ENCODE measurements around the gene SSBP2. TPM values are rescaled to one million over a fixed set of nuclear protein-coding genes. Genes with fewer than 3 reads are reported as not detected.

SSBP2 gene
- total and polyA plus RNA-seq, 2 donors (not counting 1 experiment from before 2014, with no cell fraction given), result 44.4 to 63.1 TPM

DNA sequence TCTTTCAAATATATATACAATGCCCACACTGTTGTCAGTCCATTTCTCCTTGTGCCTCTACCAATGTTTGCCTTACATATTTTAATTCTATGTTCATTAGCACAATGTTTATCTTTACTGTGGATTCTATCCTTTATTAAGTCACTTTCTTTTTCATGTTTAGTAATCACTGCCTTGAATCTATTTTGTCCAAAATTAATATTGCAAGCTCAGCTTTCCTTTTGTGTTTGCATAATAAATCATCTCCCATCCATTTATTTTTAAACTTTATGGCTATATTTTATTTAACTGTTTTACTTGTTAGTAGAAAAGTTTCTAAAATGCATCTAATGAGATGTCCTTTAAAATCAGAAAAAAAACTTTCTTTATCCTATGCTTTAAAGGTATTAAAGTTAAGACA is 230.1 kb downstream of the SSBP2 start:
- no peak overlapping the region for H2AFZ ChIP-seq (ENCODE audit: low read length)
- no peaks in the 10 kb centered on the region for H3K9me3 ChIP-seq (ENCODE audit: control insufficient read depth, insufficient read depth, low read depth, low read length)
- no peaks in the 10 kb centered on the region for H3K36me3 ChIP-seq (ENCODE audit: control insufficient read depth, insufficient read depth, low read length)
- H3K4me3 ChIP-seq (replicated peaks in 1 of 4; ENCODE audit: control extremely low read depth in 1 of 4, insufficient read depth in 1 of 4, low read depth in 3 of 4, low read length in 4 of 4), result no peak overlapping the region
- H3K27me3 ChIP-seq (ENCODE audit: control insufficient read depth, insufficient read depth, low read length), result no peaks in the 10 kb centered on the region
- no peak overlapping the region for H3K9ac ChIP-seq (ENCODE audit: insufficient read depth, low read length)
- H3K27ac ChIP-seq (ENCODE audit: insufficient read depth, low read length), result no peak overlapping the region
- TF ChIP-seq, protein P1, sequence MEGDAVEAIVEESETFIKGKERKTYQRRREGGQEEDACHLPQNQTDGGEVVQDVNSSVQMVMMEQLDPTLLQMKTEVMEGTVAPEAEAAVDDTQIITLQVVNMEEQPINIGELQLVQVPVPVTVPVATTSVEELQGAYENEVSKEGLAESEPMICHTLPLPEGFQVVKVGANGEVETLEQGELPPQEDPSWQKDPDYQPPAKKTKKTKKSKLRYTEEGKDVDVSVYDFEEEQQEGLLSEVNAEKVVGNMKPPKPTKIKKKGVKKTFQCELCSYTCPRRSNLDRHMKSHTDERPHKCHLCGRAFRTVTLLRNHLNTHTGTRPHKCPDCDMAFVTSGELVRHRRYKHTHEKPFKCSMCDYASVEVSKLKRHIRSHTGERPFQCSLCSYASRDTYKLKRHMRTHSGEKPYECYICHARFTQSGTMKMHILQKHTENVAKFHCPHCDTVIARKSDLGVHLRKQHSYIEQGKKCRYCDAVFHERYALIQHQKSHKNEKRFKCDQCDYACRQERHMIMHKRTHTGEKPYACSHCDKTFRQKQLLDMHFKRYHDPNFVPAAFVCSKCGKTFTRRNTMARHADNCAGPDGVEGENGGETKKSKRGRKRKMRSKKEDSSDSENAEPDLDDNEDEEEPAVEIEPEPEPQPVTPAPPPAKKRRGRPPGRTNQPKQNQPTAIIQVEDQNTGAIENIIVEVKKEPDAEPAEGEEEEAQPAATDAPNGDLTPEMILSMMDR (conservative IDR thresholded peaks at IDR 0.05 in 1 of 2, IDR thresholded peaks at IDR 0.05 in 1 of 2; ENCODE audit: low read depth in 1 of 2, low read length in 2 of 2), result no peak
- no peak for TF ChIP-seq EZH2 (IDR thresholded peaks at IDR 0.05; ENCODE audit: low read length, missing control alignments)
- no peak for DNase-seq (ENCODE audit: low read depth in 2 of 2)
- no peak overlapping the region for H3K4me2 ChIP-seq (ENCODE audit: extremely low read depth, insufficient read depth, low read length)
- no peaks in the 10 kb centered on the region for H4K20me1 ChIP-seq (ENCODE audit: control insufficient read depth, extremely low read depth, insufficient read depth, low read length)
- H3K79me2 ChIP-seq (ENCODE audit: control insufficient read depth, insufficient read depth, low read length), result no peaks in the 10 kb centered on the region
- H3K4me1 ChIP-seq (ENCODE audit: control insufficient read depth, extremely low read depth, insufficient read depth, low read length), result peaks cover 3% of the 10 kb centered on the region

DNA sequence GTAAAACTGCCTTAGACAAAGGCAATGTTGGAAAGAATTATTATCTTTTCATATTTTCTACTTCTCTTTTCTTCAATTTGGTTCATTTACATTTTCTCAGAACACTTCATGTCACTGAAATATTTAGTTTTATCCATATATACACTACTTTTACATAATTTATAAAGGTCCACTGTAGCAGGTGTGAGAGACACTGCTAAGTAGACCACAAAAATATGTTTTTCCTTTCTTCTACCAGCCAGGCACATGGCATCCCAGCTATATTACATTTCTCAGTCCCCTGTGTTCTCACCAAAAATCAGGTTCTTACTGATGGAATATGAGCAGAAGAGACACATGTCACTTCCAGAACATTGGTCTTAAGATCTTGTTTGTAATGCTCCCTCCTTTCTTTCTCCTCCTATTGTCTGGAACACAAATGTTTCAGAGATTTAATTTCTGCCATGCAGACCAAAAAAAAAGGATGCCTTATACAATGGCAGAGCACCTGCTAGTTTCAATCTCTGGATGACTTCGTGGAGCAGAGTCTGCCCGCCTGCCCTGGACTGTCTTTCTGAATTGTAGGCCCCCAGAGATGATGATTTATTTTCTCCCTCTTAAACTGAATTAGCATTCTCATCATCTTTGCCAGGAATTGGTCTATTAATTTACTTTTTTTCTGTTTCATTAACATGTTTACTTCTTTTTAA is 231.5 kb downstream of the SSBP2 start:
- no peak overlapping the region for H2AFZ ChIP-seq (ENCODE audit: low read length)
- H3K9me3 ChIP-seq (ENCODE audit: control insufficient read depth, insufficient read depth, low read depth, low read length), result no peaks in the 10 kb centered on the region
- H3K9ac ChIP-seq (ENCODE audit: insufficient read depth, low read length), result no peak overlapping the region
- no peak overlapping the region for H3K4me2 ChIP-seq (ENCODE audit: extremely low read depth, insufficient read depth, low read length)
- no peaks in the 10 kb centered on the region for H4K20me1 ChIP-seq (ENCODE audit: control insufficient read depth, extremely low read depth, insufficient read depth, low read length)
- no peaks in the 10 kb centered on the region for H3K27me3 ChIP-seq (ENCODE audit: control insufficient read depth, insufficient read depth, low read length)
- no peaks in the 10 kb centered on the region for H3K36me3 ChIP-seq (ENCODE audit: control insufficient read depth, insufficient read depth, low read length)
- H3K27ac ChIP-seq (ENCODE audit: insufficient read depth, low read length), result no peak overlapping the region
- TF ChIP-seq, protein P1 (conservative IDR thresholded peaks at IDR 0.05 in 1 of 2, IDR thresholded peaks at IDR 0.05 in 1 of 2; ENCODE audit: low read depth in 1 of 2, low read length in 2 of 2), result no peak
- TF ChIP-seq EZH2 (IDR thresholded peaks at IDR 0.05; ENCODE audit: low read length, missing control alignments), result no peak
- no peaks in the 10 kb centered on the region for H3K79me2 ChIP-seq (ENCODE audit: control insufficient read depth, insufficient read depth, low read length)
- no peak overlapping the region for H3K4me3 ChIP-seq (replicated peaks in 1 of 4; ENCODE audit: control extremely low read depth in 1 of 4, insufficient read depth in 1 of 4, low read depth in 3 of 4, low read length in 4 of 4)
- H3K4me1 ChIP-seq (ENCODE audit: control insufficient read depth, extremely low read depth, insufficient read depth, low read length), result no peaks in the 10 kb centered on the region
- DNase-seq (ENCODE audit: low read depth in 2 of 2), result no peak

DNA sequence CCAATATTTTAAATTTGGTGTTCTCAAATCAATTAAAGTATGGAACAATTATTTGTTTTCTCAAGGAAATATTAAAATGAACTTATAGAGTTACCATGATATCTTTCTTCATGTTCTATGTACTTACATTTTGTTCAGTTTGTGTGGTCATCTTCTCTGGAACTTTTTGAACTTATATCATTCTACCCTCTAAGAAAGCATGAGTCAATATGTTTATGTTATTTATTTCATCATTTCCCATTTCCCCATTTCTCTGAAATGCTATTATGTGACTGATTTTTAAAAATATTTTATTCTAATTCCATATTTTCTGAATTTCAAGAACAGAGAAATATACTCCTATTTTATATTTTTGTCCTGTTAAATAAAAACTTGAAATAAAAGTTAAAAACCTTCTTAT is 233.4 kb downstream of the SSBP2 start:
- H2AFZ ChIP-seq (ENCODE audit: low read length), result no peak overlapping the region
- no peak overlapping the region for H3K9ac ChIP-seq (ENCODE audit: insufficient read depth, low read length)
- H4K20me1 ChIP-seq (ENCODE audit: control insufficient read depth, extremely low read depth, insufficient read depth, low read length), result no peaks in the 10 kb centered on the region
- no peak overlapping the region for H3K4me2 ChIP-seq (ENCODE audit: extremely low read depth, insufficient read depth, low read length)
- no peaks in the 10 kb centered on the region for H3K4me1 ChIP-seq (ENCODE audit: control insufficient read depth, extremely low read depth, insufficient read depth, low read length)
- no peak overlapping the region for H3K4me3 ChIP-seq (replicated peaks in 1 of 4; ENCODE audit: control extremely low read depth in 1 of 4, insufficient read depth in 1 of 4, low read depth in 3 of 4, low read length in 4 of 4)
- H3K27me3 ChIP-seq (ENCODE audit: control insufficient read depth, insufficient read depth, low read length), result no peaks in the 10 kb centered on the region
- H3K36me3 ChIP-seq (ENCODE audit: control insufficient read depth, insufficient read depth, low read length), result no peaks in the 10 kb centered on the region
- TF ChIP-seq, protein P1 (conservative IDR thresholded peaks at IDR 0.05 in 1 of 2, IDR thresholded peaks at IDR 0.05 in 1 of 2; ENCODE audit: low read depth in 1 of 2, low read length in 2 of 2), result no peak
- TF ChIP-seq EZH2 (IDR thresholded peaks at IDR 0.05; ENCODE audit: low read length, missing control alignments), result no peak
- DNase-seq (ENCODE audit: low read depth in 2 of 2), result peak in 1 of 2 donors; percentile 66
- no peaks in the 10 kb centered on the region for H3K79me2 ChIP-seq (ENCODE audit: control insufficient read depth, insufficient read depth, low read length)
- no peak overlapping the region for H3K27ac ChIP-seq (ENCODE audit: insufficient read depth, low read length)
- H3K9me3 ChIP-seq (ENCODE audit: control insufficient read depth, insufficient read depth, low read depth, low read length), result no peaks in the 10 kb centered on the region
